ENCODE results near the gene UBE3C.

UBE3C gene

GRCh38 chr7:157176771-157177170 lies 38.0 kb downstream of the UBE3C start:
- no peak for DNase-seq (ENCODE audit: low read depth in 3 of 3, low spot score in 1 of 3)

- DNase-seq (ENCODE audit: low read depth in 3 of 3, low spot score in 1 of 3), result no peak
These were observed 38.7 kb downstream of the UBE3C start for GRCh38 chr7:157177333-157177982.

- no peak for DNase-seq (ENCODE audit: low read depth in 3 of 3, low spot score in 1 of 3)
These were observed 39.3 kb downstream of the UBE3C start for GRCh38 chr7:157177983-157178381.

- no peak for DNase-seq (ENCODE audit: low read depth in 3 of 3, low spot score in 1 of 3)
These were observed 45.1 kb downstream of the UBE3C start for GRCh38 chr7:157183832-157184231.

- DNase-seq (ENCODE audit: low read depth in 3 of 3, low spot score in 1 of 3), result no peak
These were observed 49.5 kb downstream of the UBE3C start for GRCh38 chr7:157188091-157188665.

- no peak for DNase-seq (ENCODE audit: low read depth in 3 of 3, low spot score in 1 of 3)
These were observed 50.7 kb downstream of the UBE3C start for GRCh38 chr7:157189405-157189804.

GRCh38 chr7:157192861-157193260 lies 54.1 kb downstream of the UBE3C start:
- no peak for DNase-seq (ENCODE audit: low read depth in 3 of 3, low spot score in 1 of 3)

- no peak for DNase-seq (ENCODE audit: low read depth in 3 of 3, low spot score in 1 of 3)
These were observed 54.5 kb downstream of the UBE3C start for GRCh38 chr7:157193274-157193673.

- no peak for DNase-seq (ENCODE audit: low read depth in 3 of 3, low spot score in 1 of 3)
These were observed 56.2 kb downstream of the UBE3C start for GRCh38 chr7:157194948-157195347.

GRCh38 chr7:157195868-157196267 lies 57.1 kb downstream of the UBE3C start:
- DNase-seq (ENCODE audit: low read depth in 3 of 3, low spot score in 1 of 3), result no peak

GRCh38 chr7:157204134-157204533 lies 65.4 kb downstream of the UBE3C start:
- no peak for DNase-seq (ENCODE audit: low read depth in 3 of 3, low spot score in 1 of 3)

GRCh38 chr7:157205438-157205837 lies 66.7 kb downstream of the UBE3C start:
- no peak for DNase-seq (ENCODE audit: low read depth in 3 of 3, low spot score in 1 of 3)

GRCh38 chr7:157208571-157209413 lies 70.1 kb downstream of the UBE3C start:
- DNase-seq (ENCODE audit: low read depth in 3 of 3, low spot score in 1 of 3), result no peak

GRCh38 chr7:157210682-157211081 lies 72.0 kb downstream of the UBE3C start:
- no peak for DNase-seq (ENCODE audit: low read depth in 3 of 3, low spot score in 1 of 3)

- no peak for DNase-seq (ENCODE audit: low read depth in 3 of 3, low spot score in 1 of 3)
These were observed 73.0 kb downstream of the UBE3C start for GRCh38 chr7:157211690-157212089.

GRCh38 chr7:157219154-157219553 lies 80.4 kb downstream of the UBE3C start:
- no peak for DNase-seq (ENCODE audit: low read depth in 3 of 3, low spot score in 1 of 3)

- DNase-seq (ENCODE audit: low read depth in 3 of 3, low spot score in 1 of 3), result no peak
These were observed 82.3 kb downstream of the UBE3C start for GRCh38 chr7:157220916-157221569.

GRCh38 chr7:157222687-157223086 lies 84.0 kb downstream of the UBE3C start:
- no peak for DNase-seq (ENCODE audit: low read depth in 3 of 3, low spot score in 1 of 3)

- no peak for DNase-seq (ENCODE audit: low read depth in 3 of 3, low spot score in 1 of 3)
These were observed 85.9 kb downstream of the UBE3C start for GRCh38 chr7:157224627-157225026.

GRCh38 chr7:157228864-157229422 lies 90.2 kb downstream of the UBE3C start:
- DNase-seq (ENCODE audit: low read depth in 3 of 3, low spot score in 1 of 3), result no peak

- DNase-seq (ENCODE audit: low read depth in 3 of 3, low spot score in 1 of 3), result no peak
These were observed 95.0 kb downstream of the UBE3C start for GRCh38 chr7:157233677-157234076.

All from stimulated activated CD4-positive, alpha-beta T cell treated with anti-CD3 and anti-CD28 coated beads, TNF-alpha, amount 100 ng/mL, for 1 hour (primary cell).